Activated T-helper 1 cell treated with anti-CD3 and anti-CD28 coated beads, Interleukin-12 subunit alpha, Interleukin-12 subunit beta, Interleukin-2, Interleukin-4 antibody, amounts not matched to agents 30 ng/mL and 10 ng/mL and 1 ng/mL, durations not matched to agents 14 hours and 24 hours and 36 hours (primary cell): ENCODE measurements around the gene EIF4EBP3. TPM values are rescaled to one million over a fixed set of nuclear protein-coding genes. Genes with fewer than 3 reads are reported as not detected.
"Not testable (repeated sequence)": the region's sequence is repeated elsewhere in the genome, so short reads cannot be mapped to it uniquely, and the experiment has no call there.

Experiments used
- DNase-seq: peaks from one replicate; pipeline ENCODE4 v3.0.0; 2021; ENCODE audit warnings: low spot score
- H3K27ac Mint-ChIP-seq: one replicate; pipeline ENCODE4 v1.8.0; 2021; ENCODE audit warnings: mild to moderate bottlenecking, mixed read lengths
- H3K27me3 Mint-ChIP-seq: one replicate; pipeline ENCODE4 v1.8.0; 2022; ENCODE audit warnings: mild to moderate bottlenecking, moderate library complexity, mixed read lengths; ENCODE audit not compliant: insufficient read depth
- H3K36me3 Mint-ChIP-seq: one replicate; pipeline ENCODE4 v1.8.0; 2021; ENCODE audit warnings: low read depth, mixed read lengths
- H3K4me1 Mint-ChIP-seq: one replicate; pipeline ENCODE4 v1.8.0; 2021; ENCODE audit warnings: low read depth, mixed read lengths
- H3K4me3 Mint-ChIP-seq: one replicate; pipeline ENCODE4 v1.8.0; 2021; ENCODE audit warnings: mild to moderate bottlenecking, moderate library complexity, mixed read lengths
- H3K9me3 Mint-ChIP-seq: one replicate; pipeline ENCODE4 v1.8.0; 2021; ENCODE audit warnings: mixed read lengths
- intact Hi-C: fragments of 100-400 bp; cut with micrococcal nuclease; formaldehyde crosslinking; loops from one replicate; pipeline ENCODE4 v1.15.1; 2024
- total RNA-seq: library from RNA; stranded (reverse); gene quantifications from 2 replicates; pipeline ENCODE4 v1.2.3, GENCODE V29; 2022

The EIF4EBP3 gene
- total RNA-seq, 1 donor from 2014 or later = 16.1 TPM

GRCh38 chr5:140570058-140570457, 22.6 kb downstream of the EIF4EBP3 start:
- intact Hi-C loops = no loop called here
- DNase-seq = no peak
- no peak overlapping the region for H3K4me3 Mint-ChIP-seq
- H3K36me3 Mint-ChIP-seq = peaks cover 28% of the 10 kb centered on the region
- no peaks in the 10 kb centered on the region for H3K9me3 Mint-ChIP-seq
- peak overlapping the region; percentile 82 for H3K27ac Mint-ChIP-seq
- H3K4me1 Mint-ChIP-seq = peaks cover 43% of the 10 kb centered on the region
- H3K27me3 Mint-ChIP-seq = no peaks in the 10 kb centered on the region

- peak overlapping the region; percentile 82 for H3K27ac Mint-ChIP-seq
- H3K9me3 Mint-ChIP-seq = no peaks in the 10 kb centered on the region
- intact Hi-C loops = no loop called here
- H3K4me1 Mint-ChIP-seq = peaks cover 39% of the 10 kb centered on the region
- H3K36me3 Mint-ChIP-seq = peaks cover 27% of the 10 kb centered on the region
- no peaks in the 10 kb centered on the region for H3K27me3 Mint-ChIP-seq
- H3K4me3 Mint-ChIP-seq = no peak overlapping the region
- no peak for DNase-seq
These were observed 23.0 kb downstream of the EIF4EBP3 start for GRCh38 chr5:140570488-140570887.

GRCh38 chr5:140571105-140571504, 23.6 kb downstream of the EIF4EBP3 start:
- no peaks in the 10 kb centered on the region for H3K9me3 Mint-ChIP-seq
- DNase-seq = no peak
- H3K4me3 Mint-ChIP-seq = no peak overlapping the region
- peaks cover 24% of the 10 kb centered on the region for H3K36me3 Mint-ChIP-seq
- H3K4me1 Mint-ChIP-seq = peaks cover 33% of the 10 kb centered on the region
- intact Hi-C loops = no loop called here
- H3K27me3 Mint-ChIP-seq = no peaks in the 10 kb centered on the region
- H3K27ac Mint-ChIP-seq = peak overlapping the region; percentile 43

GRCh38 chr5:140573683-140574082, 26.2 kb downstream of the EIF4EBP3 start:
- Mint-ChIP-seq H3K4me3 (no peak overlapping the region), H3K27me3 (no peaks in the 10 kb centered on the region), H3K36me3 (peaks cover 8% of the 10 kb centered on the region), H3K27ac (no peak overlapping the region), H3K4me1 (peaks cover 18% of the 10 kb centered on the region), H3K9me3 (no peaks in the 10 kb centered on the region)
- DNase-seq = no peak
- intact Hi-C loops = no loop called here

- Mint-ChIP-seq H3K9me3 (no peaks in the 10 kb centered on the region), H3K4me1 (peaks cover 13% of the 10 kb centered on the region), H3K4me3 (no peak overlapping the region), H3K36me3 (peaks cover 4% of the 10 kb centered on the region), H3K27me3 (no peaks in the 10 kb centered on the region), H3K27ac (no peak overlapping the region)
- intact Hi-C loops = no loop called here
- no peak for DNase-seq
These were observed 26.7 kb downstream of the EIF4EBP3 start for GRCh38 chr5:140574165-140574564.

GRCh38 chr5:140575309-140575708, 27.8 kb downstream of the EIF4EBP3 start:
- no peak overlapping the region for H3K27ac Mint-ChIP-seq
- H3K4me3 Mint-ChIP-seq = no peak overlapping the region
- no peaks in the 10 kb centered on the region for H3K9me3 Mint-ChIP-seq
- peaks cover 2% of the 10 kb centered on the region for H3K4me1 Mint-ChIP-seq
- DNase-seq = no peak
- intact Hi-C loops = no loop called here
- no peaks in the 10 kb centered on the region for H3K27me3 Mint-ChIP-seq
- peaks cover 2% of the 10 kb centered on the region for H3K36me3 Mint-ChIP-seq

GRCh38 chr5:140576776-140577201, 29.3 kb downstream of the EIF4EBP3 start:
- Mint-ChIP-seq H3K9me3 (no peaks in the 10 kb centered on the region), H3K27me3 (peaks cover 7% of the 10 kb centered on the region), H3K4me1 (no peaks in the 10 kb centered on the region), H3K27ac (no peak overlapping the region), H3K36me3 (no peaks in the 10 kb centered on the region), H3K4me3 (no peak overlapping the region)
- intact Hi-C loops = no loop called here
- no peak for DNase-seq

GRCh38 chr5:140579188-140579747, 31.8 kb downstream of the EIF4EBP3 start:
- H3K36me3 Mint-ChIP-seq, H3K4me1 Mint-ChIP-seq, intact Hi-C loops, H3K27ac Mint-ChIP-seq, H3K9me3 Mint-ChIP-seq, DNase-seq, H3K4me3 Mint-ChIP-seq: not testable (repeated sequence)
- H3K27me3 Mint-ChIP-seq = peaks cover 16% of the 10 kb centered on the region

- Mint-ChIP-seq H3K4me3 (no peak overlapping the region), H3K27me3 (peaks cover 23% of the 10 kb centered on the region), H3K27ac (no peak overlapping the region), H3K4me1 (no peaks in the 10 kb centered on the region), H3K9me3 (no peaks in the 10 kb centered on the region), H3K36me3 (no peaks in the 10 kb centered on the region)
- DNase-seq = no peak
- intact Hi-C loops = no loop called here
These were observed 40.0 kb downstream of the EIF4EBP3 start for GRCh38 chr5:140587495-140587894.

GRCh38 chr5:140588311-140589070, 41.0 kb downstream of the EIF4EBP3 start:
- intact Hi-C loops = no loop called here
- H3K27me3 Mint-ChIP-seq = peaks cover 17% of the 10 kb centered on the region
- H3K4me3 Mint-ChIP-seq = no peak overlapping the region
- no peaks in the 10 kb centered on the region for H3K4me1 Mint-ChIP-seq
- H3K9me3 Mint-ChIP-seq = no peaks in the 10 kb centered on the region
- no peaks in the 10 kb centered on the region for H3K36me3 Mint-ChIP-seq
- DNase-seq = no peak
- H3K27ac Mint-ChIP-seq = no peak overlapping the region

GRCh38 chr5:140590861-140591260, 43.4 kb downstream of the EIF4EBP3 start:
- Mint-ChIP-seq H3K4me3 (no peak overlapping the region), H3K9me3 (no peaks in the 10 kb centered on the region), H3K36me3 (no peaks in the 10 kb centered on the region), H3K27ac (no peak overlapping the region), H3K27me3 (peaks cover 17% of the 10 kb centered on the region), H3K4me1 (no peaks in the 10 kb centered on the region)
- no peak for DNase-seq
- intact Hi-C loops = no loop called here

GRCh38 chr5:140591747-140592372, 44.4 kb downstream of the EIF4EBP3 start:
- DNase-seq = no peak
- no peaks in the 10 kb centered on the region for H3K4me1 Mint-ChIP-seq

GRCh38 chr5:140593070-140593469, 45.6 kb downstream of the EIF4EBP3 start:
- H3K4me1 Mint-ChIP-seq, H3K27me3 Mint-ChIP-seq, H3K36me3 Mint-ChIP-seq, DNase-seq, intact Hi-C loops, H3K9me3 Mint-ChIP-seq, H3K4me3 Mint-ChIP-seq, H3K27ac Mint-ChIP-seq: not testable (repeated sequence)

More at GRCh38 chr5:140591747-140592372, 44.4 kb downstream of the EIF4EBP3 start:
- H3K27ac Mint-ChIP-seq = no peak overlapping the region
- H3K36me3 Mint-ChIP-seq = no peaks in the 10 kb centered on the region
- peaks cover 8% of the 10 kb centered on the region for H3K27me3 Mint-ChIP-seq
- H3K9me3 Mint-ChIP-seq = no peaks in the 10 kb centered on the region
- intact Hi-C loops = no loop called here
- no peak overlapping the region for H3K4me3 Mint-ChIP-seq
